ES-I3 (cell line): ENCODE measurements around the gene ZMYM2.

ENCODE experiments used
- H3K36me3 ChIP-seq: 2 replicates; pipeline ENCODE4 v1.6.1; 2013; ENCODE audit warnings: mild to moderate bottlenecking, low read length, control low read depth, moderate library complexity; ENCODE audit not compliant: insufficient read depth
- H3K4me1 ChIP-seq: 2 replicates; pipeline ENCODE4 v1.6.1; 2013; ENCODE audit warnings: mild to moderate bottlenecking, control low read depth, low read length; ENCODE audit not compliant: insufficient read depth
- H3K9ac ChIP-seq: 2 replicates; pipeline ENCODE4 v1.6.1; 2013; ENCODE audit warnings: low read depth, mild to moderate bottlenecking, low read length, moderate library complexity
- H3K9me3 ChIP-seq: 2 replicates; pipeline ENCODE4 v1.6.1; 2013; ENCODE audit warnings: mild to moderate bottlenecking, low read length, moderate library complexity; ENCODE audit not compliant: control insufficient read depth, insufficient read depth

The ZMYM2 gene

DNA sequence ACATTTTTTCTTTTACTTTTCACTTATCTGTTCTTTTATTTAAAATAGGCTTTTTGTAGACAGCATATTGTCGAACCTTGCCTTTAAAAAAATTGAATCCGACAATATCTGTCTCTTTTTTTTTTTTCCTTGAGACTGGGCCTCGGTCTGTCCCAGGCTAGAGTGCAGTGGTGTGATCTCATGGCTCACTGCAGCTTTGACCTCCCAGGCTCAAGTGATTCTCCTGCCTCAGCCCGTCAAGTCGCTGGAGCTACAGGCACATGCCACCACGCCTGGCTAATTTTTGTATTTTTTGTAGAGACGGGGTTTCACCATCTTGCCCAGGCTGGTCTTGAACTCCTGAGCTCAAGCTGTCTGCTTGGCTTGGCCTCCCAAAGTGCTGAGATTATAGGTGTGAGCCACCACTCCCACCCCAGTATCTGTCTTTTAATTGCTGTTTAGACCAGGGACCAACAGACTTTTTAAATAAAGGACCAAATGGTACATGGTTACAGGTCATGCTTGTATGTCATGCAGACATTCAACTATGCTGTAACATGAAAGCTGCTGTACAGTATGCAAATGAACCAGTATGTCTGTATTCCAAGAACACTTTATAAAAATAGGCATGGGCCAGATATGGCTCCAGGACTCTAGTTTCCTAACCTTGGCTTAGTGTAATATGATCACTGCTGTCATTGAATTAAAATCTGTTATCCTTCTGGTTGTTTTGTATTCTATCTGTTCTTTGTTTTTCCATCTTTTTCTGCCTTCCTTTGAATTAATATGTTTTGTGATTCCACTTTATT lies 122.0 kb downstream of the ZMYM2 start:
- Histone ChIP-seq H3K9ac (no peak overlapping the region), H3K36me3 (peaks cover 15% of the 10 kb centered on the region; the same call in 1 of the 2 replicates), H3K9me3 (no peaks in the 10 kb centered on the region), H3K4me1 (no peaks in the 10 kb centered on the region)

DNA sequence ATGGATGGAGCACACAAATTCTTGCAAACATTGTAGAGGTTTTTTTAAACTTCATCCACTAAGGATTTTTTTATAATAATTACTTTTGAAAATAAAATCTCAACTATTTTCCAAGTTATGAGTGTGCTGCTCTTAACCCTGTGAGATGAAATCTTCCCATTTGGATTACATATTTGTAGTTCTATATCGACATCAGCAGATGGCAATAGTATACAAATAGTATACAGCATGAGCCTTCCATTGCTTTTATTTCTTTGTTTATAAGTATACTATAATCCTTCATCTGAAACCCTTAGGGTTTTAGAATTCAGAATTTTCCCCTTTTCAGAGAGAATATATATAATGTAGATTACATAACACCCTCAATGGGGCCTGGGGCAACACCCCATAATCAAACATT lies 131.8 kb downstream of the ZMYM2 start:
- Histone ChIP-seq H3K4me1 (no peaks in the 10 kb centered on the region), H3K9me3 (no peaks in the 10 kb centered on the region), H3K36me3 (no peaks in the 10 kb centered on the region), H3K9ac (no peak overlapping the region)

GRCh38 chr13:20093951-20094350 lies 135.4 kb downstream of the ZMYM2 start:
- Histone ChIP-seq H3K4me1 (no peaks in the 10 kb centered on the region), H3K9ac (no peak overlapping the region), H3K36me3 (no peaks in the 10 kb centered on the region), H3K9me3 (no peaks in the 10 kb centered on the region)

- no peaks in the 10 kb centered on the region for H3K9me3 ChIP-seq
- no peaks in the 10 kb centered on the region for H3K4me1 ChIP-seq
- no peaks in the 10 kb centered on the region for H3K36me3 ChIP-seq
- no peak overlapping the region for H3K9ac ChIP-seq
These were observed 140.8 kb downstream of the ZMYM2 start for GRCh38 chr13:20099319-20099718.

GRCh38 chr13:20101467-20102316 lies 143.2 kb downstream of the ZMYM2 start:
- Histone ChIP-seq H3K36me3 (no peaks in the 10 kb centered on the region), H3K9ac (no peak overlapping the region), H3K9me3 (no peaks in the 10 kb centered on the region), H3K4me1 (peaks cover 3% of the 10 kb centered on the region)

DNA sequence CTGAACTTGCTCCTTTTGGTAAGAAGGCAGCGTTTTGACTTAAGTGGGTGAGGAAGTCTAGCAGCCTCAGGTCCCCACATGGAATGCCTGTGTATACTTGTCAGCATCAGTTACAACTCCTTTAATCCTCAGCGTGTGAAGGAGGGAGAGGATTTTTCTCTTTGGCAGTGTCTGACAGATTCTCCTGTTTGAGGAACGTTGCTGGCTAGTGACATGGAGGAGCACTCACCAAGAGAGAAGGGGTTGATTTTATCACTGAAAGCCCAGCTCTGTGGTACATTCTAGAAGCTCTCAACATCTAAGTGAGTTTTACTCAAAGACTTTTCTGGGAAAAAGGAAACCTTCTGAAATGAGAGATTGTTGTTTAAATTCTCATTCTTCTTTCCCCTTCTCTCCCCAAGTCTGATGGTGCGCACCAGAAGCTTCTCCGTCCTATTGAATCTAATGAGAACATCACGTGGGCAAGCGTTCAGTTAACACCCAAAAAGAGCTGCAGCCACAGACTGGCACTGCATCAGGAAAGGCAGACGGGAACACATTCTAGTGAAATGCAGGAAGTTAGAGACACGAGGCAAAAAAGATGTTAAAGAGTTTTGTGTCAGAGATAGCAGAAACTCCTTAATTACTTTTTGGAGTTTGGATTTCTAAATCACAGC lies 144.1 kb downstream of the ZMYM2 start:
- Histone ChIP-seq H3K9me3 (no peaks in the 10 kb centered on the region), H3K4me1 (peaks cover 9% of the 10 kb centered on the region), H3K36me3 (no peaks in the 10 kb centered on the region), H3K9ac (no peak overlapping the region)

GRCh38 chr13:20105161-20105689 lies 146.7 kb downstream of the ZMYM2 start:
- Histone ChIP-seq H3K4me1 (peaks cover 9% of the 10 kb centered on the region), H3K36me3 (no peaks in the 10 kb centered on the region), H3K9ac (no peak overlapping the region), H3K9me3 (no peaks in the 10 kb centered on the region)

GRCh38 chr13:20106742-20107141 lies 148.2 kb downstream of the ZMYM2 start:
- H3K4me1 ChIP-seq = peaks cover 9% of the 10 kb centered on the region
- no peaks in the 10 kb centered on the region for H3K36me3 ChIP-seq
- H3K9ac ChIP-seq = no peak overlapping the region
- H3K9me3 ChIP-seq = no peaks in the 10 kb centered on the region

- Histone ChIP-seq H3K9me3 (no peaks in the 10 kb centered on the region), H3K36me3 (no peaks in the 10 kb centered on the region), H3K9ac (no peak overlapping the region), H3K4me1 (peaks cover 9% of the 10 kb centered on the region)
These were observed 150.5 kb downstream of the ZMYM2 start for GRCh38 chr13:20109037-20109436.

DNA sequence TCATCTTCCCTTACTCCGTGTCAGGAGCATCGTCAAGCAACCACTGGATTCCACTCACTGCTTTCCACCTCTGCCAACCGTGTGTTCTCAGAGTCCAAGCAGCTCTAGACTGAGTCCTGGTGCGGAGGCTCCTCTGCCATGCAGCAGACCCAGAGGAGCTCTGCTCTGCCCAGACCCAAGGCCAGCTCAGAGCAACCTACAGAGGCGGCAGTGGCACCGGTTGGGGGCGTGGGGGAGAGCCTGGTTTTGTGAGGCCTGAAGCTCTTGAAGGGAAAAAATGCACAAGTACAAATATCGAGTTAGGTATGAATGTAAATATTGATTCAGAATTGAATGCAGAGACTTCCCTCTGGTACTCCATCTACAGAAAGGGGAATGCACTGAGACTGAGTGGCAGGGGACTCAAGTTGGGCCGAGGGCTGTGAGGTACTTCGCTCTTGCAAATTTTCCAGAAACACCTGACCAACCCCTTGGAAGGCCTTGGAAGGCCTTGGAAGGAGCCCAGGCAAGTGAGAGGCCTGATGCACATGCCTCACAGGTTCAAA lies 155.6 kb downstream of the ZMYM2 start:
- H3K36me3 ChIP-seq = no peaks in the 10 kb centered on the region
- no peaks in the 10 kb centered on the region for H3K9me3 ChIP-seq
- no peak overlapping the region for H3K9ac ChIP-seq
- no peaks in the 10 kb centered on the region for H3K4me1 ChIP-seq

DNA sequence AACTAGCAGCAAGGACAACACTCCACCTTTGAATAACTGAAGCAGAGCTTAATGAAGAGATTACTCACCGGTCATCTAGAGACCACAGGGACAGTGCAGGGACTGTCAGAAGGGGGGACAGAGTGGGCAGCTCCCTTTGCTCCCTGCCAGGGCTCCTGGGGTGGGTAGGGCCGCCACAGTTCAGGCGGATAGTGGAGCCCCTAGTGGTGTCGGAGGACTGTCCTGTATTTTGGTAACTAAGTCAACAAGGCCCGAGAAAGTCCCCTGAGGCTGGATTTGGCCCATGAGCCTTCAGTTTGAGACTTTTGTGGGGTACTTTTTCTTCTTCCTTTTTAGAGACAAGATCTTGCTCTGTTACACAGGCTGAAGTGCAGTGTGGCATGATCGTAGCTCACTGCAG lies 157.7 kb downstream of the ZMYM2 start:
- Histone ChIP-seq H3K9ac (no peak overlapping the region), H3K36me3 (no peaks in the 10 kb centered on the region)

DNA sequence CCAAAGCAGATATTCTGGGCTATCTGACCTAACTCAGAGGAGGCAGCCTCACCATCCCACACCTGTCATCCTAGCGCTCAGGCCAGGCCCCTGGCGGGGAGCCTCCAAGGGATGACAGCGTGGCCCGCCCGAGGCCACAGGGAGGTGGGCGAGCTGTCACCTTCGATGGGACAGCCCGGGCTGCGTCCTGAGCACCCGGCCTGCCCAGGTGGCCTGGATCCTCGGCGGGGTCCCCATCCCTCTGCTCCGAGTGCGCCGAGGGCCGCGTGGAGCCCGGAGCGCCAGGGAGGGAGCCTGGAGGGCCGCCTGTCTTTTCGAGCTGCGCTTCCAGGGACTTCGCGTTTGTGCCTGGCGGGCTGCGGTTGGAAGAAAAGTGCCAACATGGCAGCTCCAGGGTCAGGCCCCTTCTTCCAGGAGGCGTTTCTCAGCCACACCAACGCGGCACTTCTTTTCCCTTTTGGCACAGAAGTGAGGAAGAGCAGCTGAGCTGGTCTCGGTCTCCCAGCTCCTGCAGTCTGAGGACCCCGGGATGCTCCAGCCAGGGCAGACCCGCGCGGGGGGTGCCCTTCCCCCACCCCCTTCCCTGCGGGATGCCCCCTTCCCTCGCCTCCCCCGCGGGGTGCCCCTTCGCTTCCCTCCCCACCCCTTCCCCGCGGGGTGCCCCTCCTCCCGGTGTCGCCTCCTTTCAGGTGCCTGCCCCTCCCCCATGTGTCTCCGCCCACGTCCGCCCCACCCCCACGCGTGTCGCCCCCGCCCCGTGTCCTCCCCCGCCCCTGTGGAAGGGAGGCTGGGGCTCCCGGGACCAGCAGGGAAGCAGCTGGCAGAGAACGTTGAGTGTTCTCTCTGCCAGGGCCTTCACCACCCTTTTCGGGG lies 160.0 kb downstream of the ZMYM2 start:
- Histone ChIP-seq H3K9ac (peak overlapping the region; percentile 77), H3K36me3 (no peaks in the 10 kb centered on the region), H3K4me1 (no peaks in the 10 kb centered on the region; the same call in 1 of the 2 replicates), H3K9me3 (no peaks in the 10 kb centered on the region)

More for the DNA sequence above, 157.7 kb downstream of the ZMYM2 start:
- Histone ChIP-seq H3K4me1 (no peaks in the 10 kb centered on the region; the same call in 1 of the 2 replicates), H3K9me3 (no peaks in the 10 kb centered on the region)

DNA sequence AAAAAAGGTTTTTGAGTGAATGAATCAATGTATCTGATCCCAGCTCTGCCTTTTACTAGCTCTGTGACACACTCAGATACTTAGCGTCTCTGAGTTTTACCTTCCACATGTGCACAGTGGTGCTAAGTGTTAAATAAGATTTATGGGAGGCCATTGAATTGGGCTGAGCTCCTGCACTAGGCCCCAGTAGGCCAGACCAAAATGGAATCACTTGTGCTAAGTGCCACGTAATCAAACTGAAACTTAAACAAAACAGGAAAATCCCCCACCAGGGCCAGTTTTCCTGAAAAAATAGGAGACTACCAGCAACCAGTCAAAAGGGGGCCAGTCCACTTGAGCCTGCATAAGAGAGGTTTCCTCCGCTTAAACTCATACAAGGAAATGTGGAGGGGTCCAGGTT lies 161.4 kb downstream of the ZMYM2 start:
- Histone ChIP-seq H3K9me3 (no peaks in the 10 kb centered on the region), H3K9ac (peak overlapping the region; percentile 31; the same call in 1 of the 2 replicates), H3K4me1 (no peaks in the 10 kb centered on the region; the same call in 1 of the 2 replicates), H3K36me3 (no peaks in the 10 kb centered on the region)
